ENCODE measurements around the gene CCR7.

GRCh38 chr17:40567377-40567776, 2.1 kb upstream of the CCR7 start:
- TF ChIP-seq POLR2A (IDR thresholded peaks at IDR 0.05) (no peak), CTCF (IDR thresholded peaks at IDR 0.05) (no peak)
